Measurements from ENCODE around the gene CD300C. TPM values are rescaled to one million over a fixed set of nuclear protein-coding genes. Genes with fewer than 3 reads are reported as not detected.
"Not testable (repeated sequence)": the region's sequence is repeated elsewhere in the genome, so short reads cannot be mapped to it uniquely, and the experiment has no call there.

CD300C gene
- total RNA-seq, 1 experiment from 2014 or later: 0.10 TPM

DNA sequence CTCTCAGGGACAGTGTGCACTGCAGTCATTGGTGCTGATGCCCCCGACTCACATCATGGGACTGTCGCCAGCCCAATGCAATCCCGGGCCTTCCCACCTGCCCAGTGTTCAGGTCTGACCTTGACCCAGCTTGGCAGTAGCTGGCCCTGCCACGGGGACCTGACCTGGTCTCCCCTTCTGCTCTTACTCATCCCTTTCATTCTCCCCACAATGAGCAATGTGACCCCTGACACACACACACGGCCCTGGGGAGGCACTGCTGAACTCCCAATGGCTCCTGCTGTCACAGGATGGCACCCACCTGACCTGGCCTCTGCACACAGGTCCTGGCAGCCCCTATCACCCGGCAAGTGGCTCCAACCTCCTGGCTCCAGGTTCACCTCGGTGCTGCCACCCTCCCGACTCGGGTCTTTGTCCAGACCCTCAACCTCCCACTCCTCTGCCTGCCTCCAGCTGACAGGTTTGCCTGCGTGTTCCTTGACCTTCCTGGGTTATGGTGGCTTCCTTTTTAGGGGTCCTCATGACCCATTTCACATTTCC lies 6.6 kb downstream of the CD300C start:
- no peak for DNase-seq (ENCODE audit: extremely low read depth, low read depth)

DNA sequence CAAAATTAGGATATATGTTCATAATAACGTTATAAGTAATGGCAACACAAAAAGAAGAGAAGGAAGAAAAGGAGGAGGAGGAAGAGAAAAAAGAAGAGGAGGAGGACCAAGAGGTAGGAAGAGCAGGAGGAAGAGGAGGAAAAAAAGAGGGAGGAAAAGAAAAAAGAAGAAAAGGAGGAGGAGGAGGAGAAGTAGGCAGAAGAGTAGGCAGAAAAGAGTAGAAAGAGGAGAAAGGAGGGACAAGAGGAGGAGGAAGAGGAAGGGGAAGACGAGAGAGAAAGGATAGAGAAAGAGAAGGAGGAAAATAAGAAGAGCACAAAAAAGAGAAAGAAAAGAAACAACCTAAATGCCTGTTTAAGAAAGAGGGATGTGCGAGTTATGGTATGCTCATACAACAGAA lies 9.0 kb downstream of the CD300C start:
- DNase-seq (ENCODE audit: extremely low read depth, low read depth): no peak

DNA sequence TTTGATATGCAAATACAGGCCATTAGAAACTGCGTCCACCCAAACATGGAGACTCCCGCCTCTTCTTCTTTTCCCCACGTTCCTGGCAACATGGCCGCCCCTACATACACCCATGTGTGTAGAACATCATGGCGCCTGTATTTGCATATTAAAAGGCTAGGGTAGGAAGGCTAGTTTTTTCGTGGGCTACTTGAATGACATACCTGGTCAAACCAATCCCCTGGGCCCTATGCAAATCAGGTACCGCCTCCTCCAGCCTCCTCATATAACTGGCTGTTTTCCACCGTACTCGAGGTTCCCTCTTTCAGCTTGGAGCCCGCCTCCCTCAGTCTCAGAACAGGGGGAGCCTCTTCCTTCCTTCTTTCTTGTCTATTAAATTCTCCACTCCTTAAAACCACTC lies 13.8 kb downstream of the CD300C start:
- DNase-seq (ENCODE audit: extremely low read depth, low read depth): no peak

DNA sequence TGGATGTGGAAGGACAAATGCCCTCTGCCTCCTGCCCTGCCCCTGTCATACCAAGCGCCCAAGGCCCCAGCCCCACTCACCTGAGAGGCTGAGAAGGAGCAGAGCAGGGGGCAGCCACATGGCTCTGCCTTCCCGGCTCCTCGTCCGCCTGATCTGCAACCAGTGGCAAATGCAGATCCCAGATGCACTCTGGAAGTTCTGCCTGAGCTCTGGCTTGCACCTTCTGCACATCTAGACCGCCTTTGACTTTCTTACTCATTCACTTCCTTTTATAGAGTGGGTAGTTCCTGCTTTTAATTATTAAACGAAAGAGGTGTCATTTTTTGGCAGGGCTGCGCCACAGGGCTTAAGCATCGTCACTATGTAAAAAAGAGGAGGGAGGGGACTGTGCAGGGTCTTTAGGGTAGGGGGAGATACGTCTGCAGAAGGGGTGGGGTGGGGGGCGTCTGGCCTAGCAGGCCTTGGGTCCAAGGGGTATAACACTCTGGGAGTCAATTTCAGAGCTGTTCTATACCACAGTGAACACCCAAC lies 14.6 kb downstream of the CD300C start, which contains the start of gene CD300LB:
Gene CD300LB (minus strand): TSS at position 245 of the 531 bp plus-strand sequence. CDS start 125 bp downstream, at position 120.
- no peak for DNase-seq (ENCODE audit: extremely low read depth, low read depth)

DNA sequence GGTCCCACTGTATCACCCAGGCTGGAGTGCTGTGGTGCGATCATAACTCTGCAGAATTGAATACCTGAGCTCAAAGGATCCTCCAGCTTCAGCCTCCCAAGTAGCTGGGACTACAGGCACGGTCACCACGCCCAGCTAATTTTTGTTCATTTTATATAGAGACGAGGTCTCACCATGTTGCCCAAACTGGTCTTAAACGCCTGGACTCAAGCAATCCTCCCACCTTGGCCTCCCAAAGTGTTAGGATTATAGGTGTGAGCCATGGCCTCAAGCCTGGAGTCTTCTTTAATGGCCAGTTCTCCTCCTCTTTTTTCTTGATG lies 15.1 kb downstream of the CD300C start:
- no peak for DNase-seq (ENCODE audit: extremely low read depth, low read depth)

DNA sequence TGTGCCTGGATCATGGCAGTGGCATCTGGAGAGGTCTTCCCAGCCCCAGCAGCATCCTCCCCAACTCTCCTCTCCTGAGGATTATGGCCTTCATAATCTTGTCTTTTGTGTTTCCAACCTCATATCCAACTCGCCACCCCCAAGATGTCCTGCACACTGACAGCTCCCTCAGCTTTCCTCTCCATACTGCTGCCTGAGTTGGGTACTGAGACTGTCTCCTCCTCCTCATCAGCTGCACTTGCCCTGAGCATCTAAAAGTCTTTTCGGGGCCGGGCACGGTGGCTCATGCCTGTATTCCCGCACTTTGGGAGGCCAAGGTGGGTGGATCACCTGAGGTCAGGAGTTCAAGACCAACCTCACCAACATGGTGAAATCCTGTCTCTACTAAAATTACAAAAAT lies 16.7 kb downstream of the CD300C start:
- no peak for DNase-seq (ENCODE audit: extremely low read depth, low read depth)

DNA sequence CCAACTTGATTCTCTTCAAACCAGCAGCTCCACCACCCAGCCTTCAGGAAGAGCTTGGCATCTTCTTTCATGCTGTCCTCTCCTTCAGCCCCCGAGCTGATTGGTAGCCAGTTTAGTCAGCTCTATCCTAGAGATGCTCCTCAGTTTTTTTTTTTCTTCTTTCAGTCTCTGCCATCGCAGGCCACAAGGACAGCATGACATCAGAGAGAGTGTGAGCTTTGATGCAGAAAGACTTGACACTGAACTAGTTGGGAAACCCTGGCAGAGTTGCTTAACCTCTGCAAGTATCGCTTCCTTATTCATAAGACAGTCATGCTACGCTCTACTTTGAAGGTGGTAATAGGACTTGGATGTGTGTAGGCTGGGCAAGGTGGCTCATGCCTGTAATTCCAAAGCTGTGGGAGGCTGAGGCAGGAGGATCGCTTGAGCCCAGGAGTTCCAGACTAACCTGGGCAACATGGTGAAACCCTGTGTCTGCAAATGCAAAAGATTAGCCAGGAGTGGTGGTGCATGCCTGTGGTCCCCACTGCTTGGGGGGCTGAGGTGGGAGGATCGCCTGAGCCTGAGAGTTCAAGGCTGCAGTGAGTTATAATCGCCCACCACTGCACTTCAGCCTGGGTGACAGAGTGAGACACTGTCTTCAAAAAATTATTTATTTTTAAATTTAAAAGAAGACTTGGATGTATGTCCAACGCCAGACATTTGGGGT lies 17.3 kb downstream of the CD300C start:
- DNase-seq (ENCODE audit: extremely low read depth, low read depth): no peak

DNA sequence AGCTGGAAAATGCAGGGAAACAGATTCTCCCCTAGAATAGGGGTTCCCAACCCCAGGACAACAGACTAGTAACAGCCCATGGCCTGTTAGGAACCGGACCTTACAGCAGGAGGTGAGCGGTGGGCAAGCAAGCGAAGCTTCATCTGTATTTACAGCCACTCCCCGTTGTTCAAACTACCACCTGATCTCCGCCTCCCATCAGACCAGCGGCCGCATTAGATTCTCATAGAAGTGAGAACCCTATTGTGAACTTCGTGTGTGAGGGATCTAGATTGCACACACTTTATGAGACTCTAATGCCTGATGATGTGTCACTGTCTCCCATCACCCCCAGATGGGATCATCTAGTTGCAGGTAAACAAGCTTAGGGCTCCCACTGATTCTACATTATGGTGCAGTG lies 18.2 kb downstream of the CD300C start:
- no peak for DNase-seq (ENCODE audit: extremely low read depth, low read depth)

DNA sequence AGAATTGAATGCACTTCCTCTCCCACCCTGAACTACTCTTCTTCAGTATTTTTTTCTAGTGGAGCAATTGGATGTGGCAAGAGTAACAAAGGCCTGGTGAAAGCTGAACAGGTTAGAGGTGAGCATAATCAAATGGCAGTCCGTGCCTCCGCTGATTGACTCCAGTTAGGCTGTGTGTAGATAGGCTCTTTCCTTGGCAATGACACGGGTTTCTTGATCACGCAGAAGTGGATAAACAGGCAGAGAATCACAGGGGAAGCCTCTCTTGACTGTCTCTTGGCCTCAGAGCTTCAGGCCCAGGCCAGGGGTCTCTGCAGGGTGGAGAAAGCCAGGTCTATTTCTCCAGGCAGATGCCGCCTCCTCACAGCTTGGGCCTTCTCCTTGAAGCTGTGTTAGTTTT lies 18.8 kb downstream of the CD300C start:
- no peak for DNase-seq (ENCODE audit: extremely low read depth, low read depth)

DNA sequence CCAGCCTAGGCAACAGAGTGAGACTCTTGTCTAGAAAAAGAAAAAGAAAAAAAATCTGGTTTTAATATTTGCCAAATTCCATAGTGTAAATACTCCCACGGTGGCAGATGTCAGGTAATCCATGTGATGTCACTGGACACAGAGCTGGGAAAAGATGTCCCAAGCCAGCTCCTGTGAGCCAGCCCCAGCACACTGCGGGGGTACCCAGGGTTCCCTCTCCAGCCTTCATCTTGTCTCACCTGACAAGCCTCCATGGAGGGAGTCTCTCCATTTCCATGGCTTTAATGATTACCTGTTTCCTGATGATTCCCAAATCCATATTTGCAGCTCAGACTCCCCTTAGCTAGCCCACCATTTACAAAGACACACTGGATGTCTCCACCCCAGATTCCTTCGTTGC lies 19.2 kb downstream of the CD300C start:
- no peak for DNase-seq (ENCODE audit: extremely low read depth, low read depth)

DNA sequence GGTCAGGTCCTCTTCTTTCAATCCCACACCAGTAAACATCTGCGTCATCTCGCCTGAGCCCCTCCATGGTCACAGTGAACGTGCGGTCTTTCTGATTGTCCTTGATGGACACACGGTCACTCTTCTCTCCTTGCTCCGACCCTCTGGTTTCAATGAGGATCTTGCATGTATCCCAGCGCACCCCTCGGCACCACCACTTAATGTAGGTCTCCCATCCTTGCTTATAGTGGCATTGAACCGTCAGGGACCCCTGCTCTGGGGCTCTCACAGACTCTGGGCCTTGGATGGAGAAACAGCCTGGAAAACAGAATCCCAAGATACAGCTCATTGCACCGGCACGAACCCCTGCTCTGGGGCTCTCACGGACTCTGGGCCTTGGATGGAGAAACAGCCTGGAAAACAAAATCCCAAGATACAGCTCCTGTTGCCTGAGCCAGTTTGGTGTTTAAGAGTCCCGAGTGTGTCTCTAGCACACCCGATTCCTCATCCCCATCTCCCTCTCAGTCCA lies 20.1 kb downstream of the CD300C start:
- DNase-seq (ENCODE audit: extremely low read depth, low read depth): no peak

DNA sequence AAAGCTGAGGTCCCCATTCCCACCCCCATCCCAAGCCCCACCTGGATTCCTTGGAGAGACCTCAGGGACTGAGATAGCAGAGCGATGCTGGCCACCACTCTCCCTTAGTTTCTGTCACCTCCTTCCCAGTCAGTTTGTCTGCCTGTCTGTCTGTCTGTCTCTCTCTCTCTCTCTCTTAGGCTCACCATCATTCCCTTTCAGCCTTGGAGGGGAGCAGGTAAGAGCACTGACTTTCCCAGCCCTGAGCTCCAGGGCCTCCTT lies 20.5 kb downstream of the CD300C start:
- no peak for DNase-seq (ENCODE audit: extremely low read depth, low read depth)

DNA sequence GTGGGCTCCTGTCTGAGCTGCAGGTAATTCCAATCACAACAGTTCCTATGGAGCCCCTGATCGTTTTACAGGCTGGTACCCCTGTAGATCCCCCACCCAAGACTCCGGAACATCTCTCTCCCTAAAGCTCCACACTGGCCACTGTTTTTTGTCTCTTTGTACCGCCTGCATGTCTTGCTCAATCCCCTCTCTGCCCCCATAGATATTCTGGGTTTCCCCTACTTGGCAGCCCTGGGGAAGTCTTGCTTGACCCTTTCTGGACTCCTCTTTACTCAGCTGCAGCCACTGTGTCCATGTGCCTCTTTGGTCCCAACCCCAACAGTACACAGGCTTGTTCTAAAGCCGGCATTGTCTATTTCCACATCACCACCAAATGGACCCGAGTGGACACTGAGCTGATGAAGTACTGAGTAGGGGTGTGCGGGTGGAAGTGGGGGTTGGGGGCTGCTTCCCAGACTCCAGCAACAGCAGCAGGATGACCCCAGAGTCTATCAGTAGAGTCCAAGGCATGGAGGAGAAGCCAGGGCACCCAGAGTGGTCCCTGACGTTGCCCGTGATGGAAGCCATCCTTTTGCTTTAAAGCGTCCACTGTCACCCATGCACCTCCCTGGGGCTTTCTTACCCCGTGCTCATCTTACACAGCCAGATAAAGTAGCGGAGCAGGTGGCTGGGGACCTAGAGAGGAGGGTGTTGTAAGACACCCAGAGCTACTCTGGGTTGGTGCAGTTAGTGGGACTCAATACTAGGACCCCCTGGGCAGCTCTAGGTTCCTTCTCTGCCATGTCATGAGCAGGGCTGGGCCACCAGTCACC lies 21.1 kb downstream of the CD300C start:
- no peak for DNase-seq (ENCODE audit: extremely low read depth, low read depth)

DNA sequence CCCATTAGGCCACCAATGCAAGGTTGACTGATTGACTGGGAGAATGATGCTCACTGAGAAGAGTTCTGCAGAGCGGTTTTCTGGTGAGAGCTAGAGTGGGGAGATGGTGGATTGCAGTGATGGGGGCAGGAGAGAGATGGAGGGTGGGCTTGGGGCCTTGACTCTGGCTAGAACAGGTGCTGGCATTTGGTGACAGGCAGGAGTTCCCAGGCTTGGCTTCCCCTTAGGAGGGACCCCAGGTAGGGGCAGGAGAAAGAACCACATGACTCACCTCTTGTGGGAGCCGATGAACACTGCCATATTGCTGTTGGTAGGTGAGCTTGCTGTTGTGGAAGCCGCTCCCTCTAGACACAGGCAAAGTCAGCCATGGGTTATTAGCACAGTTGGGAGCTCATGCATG lies 22.6 kb downstream of the CD300C start:
- no peak for DNase-seq (ENCODE audit: extremely low read depth, low read depth)

DNA sequence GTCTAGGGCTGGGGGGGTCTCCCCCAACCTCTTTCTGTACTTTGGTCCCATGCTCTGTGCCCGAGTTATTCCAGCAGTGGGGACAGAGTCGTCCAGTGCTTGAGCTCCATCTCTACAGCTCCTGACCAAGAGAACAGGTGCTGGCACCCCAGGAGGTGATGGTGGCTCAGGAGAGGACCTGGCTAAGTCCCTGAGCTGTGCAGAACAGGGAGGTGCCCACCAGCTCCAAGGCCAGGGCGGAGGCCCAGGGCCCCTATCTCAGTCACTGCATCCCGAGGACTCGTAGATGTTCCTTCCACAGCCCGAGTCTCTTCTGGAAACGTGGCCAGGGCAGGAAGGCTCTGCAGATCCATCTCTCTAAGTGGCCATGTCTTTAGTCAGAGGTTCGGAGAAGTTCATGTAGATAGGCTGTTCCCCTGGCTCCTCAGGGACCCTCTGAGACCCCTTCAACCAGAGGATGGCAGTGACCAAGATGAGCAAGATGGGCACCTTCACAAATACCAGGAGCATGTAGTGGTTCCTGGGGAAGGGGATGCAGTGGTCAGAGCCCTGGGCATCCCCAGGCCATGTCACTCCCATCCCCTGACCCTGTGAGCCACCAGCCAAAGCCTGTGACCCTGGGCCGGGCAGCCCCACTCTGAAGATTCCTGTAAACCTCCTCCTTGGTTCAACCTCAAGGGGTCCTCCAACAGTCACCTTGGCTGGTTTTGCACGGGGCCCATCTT lies 23.4 kb downstream of the CD300C start:
- no peak for DNase-seq (ENCODE audit: extremely low read depth, low read depth)

DNA sequence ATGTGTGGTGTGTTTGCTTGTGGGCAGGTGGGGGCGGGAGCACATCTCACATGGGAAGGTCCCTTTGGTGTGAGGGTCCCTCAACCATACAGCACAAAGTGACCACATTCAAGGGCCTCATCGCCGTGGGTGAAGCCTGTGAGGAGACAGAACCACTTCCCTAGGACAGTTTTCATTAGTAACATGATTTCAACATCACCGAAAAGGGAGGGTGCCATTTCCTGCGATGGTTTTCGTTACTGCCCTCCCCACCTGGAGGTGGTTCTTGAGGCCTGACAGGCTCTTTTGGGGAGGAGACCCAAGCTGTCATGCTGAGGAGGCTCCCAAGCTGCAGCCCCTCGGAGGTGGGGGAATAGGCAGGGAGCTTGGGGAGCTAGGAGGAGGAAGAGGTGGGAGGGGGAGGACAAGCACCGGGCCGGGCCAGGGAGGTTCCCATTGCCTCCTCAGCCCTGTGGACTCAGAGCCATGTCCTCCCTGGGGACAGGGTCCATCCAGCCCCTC lies 24.2 kb downstream of the CD300C start:
- DNase-seq (ENCODE audit: extremely low read depth, low read depth): no peak

DNA sequence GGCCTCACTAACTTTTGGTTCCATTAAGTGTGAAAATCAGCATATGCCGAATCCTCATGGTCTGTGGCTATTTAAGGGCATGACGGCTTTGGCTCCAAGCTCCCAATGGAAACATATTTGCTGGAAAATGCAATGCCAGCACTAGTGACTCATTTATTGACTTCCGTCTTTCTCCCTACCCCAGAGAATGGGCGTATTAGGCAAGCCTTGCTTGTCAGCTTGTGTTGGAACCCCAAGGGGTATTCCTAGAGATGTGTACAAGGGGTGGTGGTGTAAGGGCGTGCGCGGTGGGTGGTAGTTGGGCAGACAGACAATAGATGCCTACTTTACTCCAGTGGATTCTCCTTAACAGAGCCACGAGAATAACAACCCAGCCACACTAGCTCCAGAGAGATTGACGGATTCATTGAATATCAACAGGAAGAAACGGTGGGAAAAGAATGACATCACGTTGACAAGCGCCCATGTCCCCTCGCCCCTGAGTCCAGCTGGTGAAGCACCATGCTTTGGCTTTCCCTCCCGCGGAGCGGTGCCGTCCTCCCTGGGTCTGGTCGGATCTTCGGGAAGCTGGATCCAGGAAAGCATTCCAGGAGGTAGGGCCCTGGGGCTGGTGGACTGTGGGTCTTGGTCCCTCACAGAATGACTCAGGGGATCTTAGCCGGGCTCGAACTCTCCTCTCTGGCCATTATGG lies 25.0 kb downstream of the CD300C start:
- no peak for DNase-seq (ENCODE audit: extremely low read depth, low read depth)

DNA sequence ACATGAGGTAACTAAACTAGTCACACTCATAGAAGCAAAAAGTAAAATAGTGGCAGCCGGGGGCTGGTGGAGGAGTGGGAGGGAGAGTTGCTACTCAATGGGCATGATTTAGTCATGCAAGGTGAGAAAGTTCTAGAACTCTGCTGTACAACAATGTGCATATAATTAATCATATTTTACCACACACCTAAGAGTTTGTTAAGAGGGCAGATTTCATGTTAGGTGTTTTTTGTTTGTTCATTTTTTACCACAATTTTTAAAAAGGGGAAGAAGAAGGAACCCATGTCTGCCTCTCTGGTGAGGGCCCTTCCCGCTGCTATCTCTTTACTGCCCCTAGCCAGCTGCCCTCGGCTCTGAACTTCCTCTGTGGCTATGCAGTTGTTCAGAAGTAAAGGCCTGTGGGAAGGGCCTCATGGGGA lies 25.9 kb downstream of the CD300C start:
- no peak for DNase-seq (ENCODE audit: extremely low read depth, low read depth)

DNA sequence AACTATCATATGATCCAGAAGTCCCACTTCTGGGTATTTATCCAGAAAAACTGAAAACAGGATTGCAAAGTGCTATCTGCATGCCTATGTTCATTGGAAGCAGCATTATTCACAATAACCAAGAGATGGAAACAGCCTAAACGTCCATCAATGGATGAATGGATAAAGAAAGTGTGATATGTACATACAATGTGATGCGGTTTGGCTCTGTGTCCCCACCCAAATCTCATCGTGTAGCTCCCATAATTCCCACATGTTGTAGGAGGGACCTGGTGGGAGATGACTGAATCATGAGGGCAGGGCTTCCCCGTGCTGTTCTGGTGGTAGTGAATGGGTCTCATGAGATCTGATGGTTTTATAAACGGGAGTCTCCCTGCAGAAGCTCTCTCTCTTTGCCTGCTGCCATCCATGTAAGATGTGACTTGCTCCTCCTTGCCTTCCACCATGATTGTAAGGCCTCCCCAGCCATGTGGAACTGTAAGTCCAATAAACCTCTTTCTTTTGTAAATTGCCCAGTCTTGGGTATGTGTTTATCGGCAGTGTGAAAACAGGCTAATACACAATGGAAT lies 27.4 kb downstream of the CD300C start:
- not testable (repeated sequence) for DNase-seq (ENCODE audit: extremely low read depth, low read depth)
